Neural progenitor cell (in vitro differentiated cells): ENCODE results near the gene PRDX5. TPM values are rescaled to one million over a fixed set of nuclear protein-coding genes. Genes with fewer than 3 reads are reported as not detected.

Source experiments
- DNase-seq: peaks from one replicate; pipeline ENCODE4 v3.0.0-alpha.2; 2016; ENCODE audit warnings: low spot score
- H2AFZ ChIP-seq: fragments of 200-600 bp; sonication (generic); replicated peaks from 2 replicates; pipeline ENCODE4 v1.6.1; 2016; ENCODE audit warnings: antibody characterized with exemption
- H3F3A ChIP-seq: fragments of 200-600 bp; sonication (generic); 2 replicates; pipeline ENCODE4 v1.6.1; 2016; ENCODE audit warnings: antibody characterized with exemption, low read depth
- H3K27ac ChIP-seq: fragments of 200-600 bp; sonication (generic); 2 replicates; pipeline ENCODE4 v1.5.1; 2016; ENCODE audit warnings: mild to moderate bottlenecking
- H3K27me3 ChIP-seq: fragments of 200-600 bp; sonication (generic); 2 replicates; pipeline ENCODE4 v1.6.1; 2016; ENCODE audit warnings: mild to moderate bottlenecking, moderate library complexity
- H3K36me3 ChIP-seq: fragments of 200-600 bp; sonication (generic); 2 replicates; pipeline ENCODE4 v1.5.1; 2016
- H3K4me1 ChIP-seq: fragments of 200-600 bp; sonication (generic); 2 replicates; pipeline ENCODE4 v1.6.1; 2016; ENCODE audit warnings: mixed run types
- H3K4me2 ChIP-seq: fragments of 200-600 bp; sonication (generic); 2 replicates; pipeline ENCODE4 v1.6.1; 2016
- H3K4me3 ChIP-seq: fragments of 200-600 bp; sonication (generic); 2 replicates; pipeline ENCODE4 v1.5.1; 2016
- H3K79me2 ChIP-seq: fragments of 200-600 bp; sonication (generic); 2 replicates; pipeline ENCODE4 v1.6.1; 2016; ENCODE audit warnings: low read depth
- H3K9ac ChIP-seq: fragments of 200-600 bp; sonication (generic); 2 replicates; pipeline ENCODE4 v1.6.1; 2016
- H3K9me3 ChIP-seq: fragments of 200-600 bp; sonication (generic); 2 replicates; pipeline ENCODE4 v1.5.1; 2016; ENCODE audit warnings: low read depth
- H4K20me1 ChIP-seq: fragments of 200-600 bp; sonication (generic); 2 replicates; pipeline ENCODE4 v1.6.1; 2016; ENCODE audit warnings: low read depth
- H3K27ac Mint-ChIP-seq: 3 replicates; pipeline ENCODE4 v1.8.0; 2021; ENCODE audit warnings: mixed read lengths
- H3K27me3 Mint-ChIP-seq: 2 replicates; pipeline ENCODE4 v1.8.0; 2022; ENCODE audit warnings: low read depth, mild to moderate bottlenecking, inconsistent platforms, moderate library complexity, mixed read lengths; ENCODE audit not compliant: insufficient read depth
- H3K36me3 Mint-ChIP-seq: 3 replicates; pipeline ENCODE4 v1.8.0; 2021; ENCODE audit warnings: mixed read lengths
- H3K4me1 Mint-ChIP-seq: 3 replicates; pipeline ENCODE4 v1.8.0; 2021; ENCODE audit warnings: mixed read lengths
- H3K4me3 Mint-ChIP-seq: 3 replicates; pipeline ENCODE4 v1.8.0; 2021; ENCODE audit warnings: mild to moderate bottlenecking, moderate library complexity, mixed read lengths
- H3K9me3 Mint-ChIP-seq: 3 replicates; pipeline ENCODE4 v1.8.0; 2020; ENCODE audit warnings: mixed read lengths
- CTCF ChIP-seq: fragments of 200-600 bp; sonication (generic); IDR thresholded peaks from 2 replicates; pipeline ENCODE4 v1.5.1; 2017; ENCODE audit warnings: antibody characterized with exemption, mild to moderate bottlenecking
- EZH2 ChIP-seq: fragments of 200-600 bp; sonication (generic); IDR thresholded peaks from 2 replicates; pipeline ENCODE4 v1.6.1; 2017; ENCODE audit warnings: antibody characterized with exemption, mild to moderate bottlenecking, moderate library complexity
- EZH2phosphoT487 ChIP-seq: fragments of 200-600 bp; sonication (generic); IDR thresholded peaks from 2 replicates; pipeline ENCODE4 v1.6.1; 2017; ENCODE audit warnings: antibody characterized with exemption
- total RNA-seq: library from RNA; depleted of rRNA; stranded (reverse); fragments of >200 nt; gene quantifications from 2 replicates; pipeline ENCODE4 v1.2.3, GENCODE V29; 2015; ENCODE audit warnings: low replicate concordance

The PRDX5 gene
- total RNA-seq, 1 donor from 2014 or later = 111 TPM

GRCh38 chr11:64275031-64275800 is 42.7 kb upstream of the PRDX5 start:
- Mint-ChIP-seq H3K27me3 (peaks cover 6% of the 10 kb centered on the region), H3K4me1 (peaks cover 22% of the 10 kb centered on the region), H3K9me3 (no peaks in the 10 kb centered on the region), H3K27ac (no peak overlapping the region), H3K4me3 (no peak overlapping the region), H3K36me3 (peaks cover 5% of the 10 kb centered on the region)
- H3K27me3 ChIP-seq = no peaks in the 10 kb centered on the region
- H3K4me3 ChIP-seq = no peak overlapping the region
- TF ChIP-seq EZH2 = no peak
- TF ChIP-seq EZH2phosphoT487 = no peak
- no peak for TF ChIP-seq CTCF
- H3K9me3 ChIP-seq = no peaks in the 10 kb centered on the region
- H3F3A ChIP-seq = peaks cover 13% of the 10 kb centered on the region
- H3K79me2 ChIP-seq = no peaks in the 10 kb centered on the region
- no peak overlapping the region for H3K27ac ChIP-seq
- peaks cover 5% of the 10 kb centered on the region for H3K4me1 ChIP-seq
- H3K4me2 ChIP-seq = no peak overlapping the region
- H4K20me1 ChIP-seq = no peaks in the 10 kb centered on the region
- H3K36me3 ChIP-seq = no peaks in the 10 kb centered on the region
- H2AFZ ChIP-seq = no peak overlapping the region
- no peak overlapping the region for H3K9ac ChIP-seq
- no peak for DNase-seq

GRCh38 chr11:64275841-64276240 is 42.1 kb upstream of the PRDX5 start:
- no peaks in the 10 kb centered on the region for H3K27me3 ChIP-seq
- H3K4me1 ChIP-seq = peaks cover 5% of the 10 kb centered on the region
- no peaks in the 10 kb centered on the region for H3K9me3 ChIP-seq
- peaks cover 5% of the 10 kb centered on the region for H3K36me3 Mint-ChIP-seq
- H3K4me2 ChIP-seq = no peak overlapping the region
- H3K4me3 ChIP-seq = no peak overlapping the region
- H3K4me3 Mint-ChIP-seq = no peak overlapping the region
- peaks cover 20% of the 10 kb centered on the region for H3K4me1 Mint-ChIP-seq
- H3K27ac Mint-ChIP-seq = no peak overlapping the region
- DNase-seq = no peak
- H3K27ac ChIP-seq = no peak overlapping the region
- H4K20me1 ChIP-seq = no peaks in the 10 kb centered on the region
- no peaks in the 10 kb centered on the region for H3K79me2 ChIP-seq
- peaks cover 1% of the 10 kb centered on the region for H3K27me3 Mint-ChIP-seq
- no peak overlapping the region for H2AFZ ChIP-seq
- H3K36me3 ChIP-seq = no peaks in the 10 kb centered on the region
- H3K9ac ChIP-seq = no peak overlapping the region
- H3K9me3 Mint-ChIP-seq = no peaks in the 10 kb centered on the region
- H3F3A ChIP-seq = peaks cover 7% of the 10 kb centered on the region
- TF ChIP-seq EZH2 (no peak), CTCF (no peak), EZH2phosphoT487 (no peak)

DNA sequence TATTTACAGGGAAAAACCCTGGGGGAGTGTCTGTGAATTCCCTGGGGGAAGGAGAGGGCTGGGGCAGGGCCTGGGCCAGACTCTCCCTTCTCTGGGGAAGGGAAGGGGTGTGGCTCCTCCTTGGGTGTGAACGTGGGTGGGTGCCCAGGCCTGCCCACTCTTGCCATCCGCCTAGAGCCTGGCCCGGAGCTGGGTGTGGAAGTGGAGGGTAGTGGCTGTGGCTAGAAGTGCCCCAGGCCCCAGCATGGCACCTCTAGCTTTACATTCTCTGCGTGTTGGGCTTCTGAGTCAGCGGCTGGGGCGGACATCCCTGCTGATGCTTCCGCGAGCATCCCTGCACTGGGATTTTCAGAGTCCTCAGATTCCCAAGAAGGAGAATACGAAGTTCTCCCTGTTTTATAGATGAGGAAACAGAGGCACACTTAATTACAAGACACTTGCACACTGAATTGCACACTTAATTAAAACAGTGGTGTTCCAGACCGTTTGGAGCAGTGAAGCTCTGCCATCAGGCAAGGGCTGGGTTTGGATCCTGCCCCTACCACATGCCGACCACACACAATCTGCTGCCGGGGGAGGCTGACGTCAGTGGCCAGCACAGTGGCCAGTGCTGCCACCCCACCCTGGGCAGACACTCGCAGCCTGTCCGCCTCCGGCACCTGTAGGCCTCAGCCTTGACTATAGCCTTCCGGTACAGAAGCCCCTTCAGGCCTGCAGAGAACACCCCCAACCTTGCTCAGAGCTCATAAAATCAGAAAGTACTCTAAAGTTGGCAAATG is 41.1 kb upstream of the PRDX5 start:
- Histone ChIP-seq H3F3A (peaks cover 7% of the 10 kb centered on the region), H3K4me3 (no peak overlapping the region), H3K4me1 (peaks cover 4% of the 10 kb centered on the region), H4K20me1 (no peaks in the 10 kb centered on the region), H3K36me3 (no peaks in the 10 kb centered on the region), H3K9ac (no peak overlapping the region), H3K79me2 (no peaks in the 10 kb centered on the region), H3K27me3 (no peaks in the 10 kb centered on the region), H2AFZ (no peak overlapping the region), H3K4me2 (no peak overlapping the region), H3K9me3 (no peaks in the 10 kb centered on the region), H3K27ac (no peak overlapping the region)
- TF ChIP-seq CTCF = no peak
- Mint-ChIP-seq H3K9me3 (no peaks in the 10 kb centered on the region), H3K4me1 (peaks cover 18% of the 10 kb centered on the region), H3K4me3 (no peak overlapping the region), H3K27me3 (no peaks in the 10 kb centered on the region), H3K27ac (no peak overlapping the region), H3K36me3 (peaks cover 10% of the 10 kb centered on the region)
- no peak for DNase-seq
